Epidermal melanocyte (primary cell): ENCODE results near the gene CRTC1.

Experiments used
- DNase-seq: peaks from one replicate; pipeline ENCODE4 v3.0.0; 2011; ENCODE audit warnings: low spot score; ENCODE audit not compliant: insufficient read length

Gene CRTC1

DNA sequence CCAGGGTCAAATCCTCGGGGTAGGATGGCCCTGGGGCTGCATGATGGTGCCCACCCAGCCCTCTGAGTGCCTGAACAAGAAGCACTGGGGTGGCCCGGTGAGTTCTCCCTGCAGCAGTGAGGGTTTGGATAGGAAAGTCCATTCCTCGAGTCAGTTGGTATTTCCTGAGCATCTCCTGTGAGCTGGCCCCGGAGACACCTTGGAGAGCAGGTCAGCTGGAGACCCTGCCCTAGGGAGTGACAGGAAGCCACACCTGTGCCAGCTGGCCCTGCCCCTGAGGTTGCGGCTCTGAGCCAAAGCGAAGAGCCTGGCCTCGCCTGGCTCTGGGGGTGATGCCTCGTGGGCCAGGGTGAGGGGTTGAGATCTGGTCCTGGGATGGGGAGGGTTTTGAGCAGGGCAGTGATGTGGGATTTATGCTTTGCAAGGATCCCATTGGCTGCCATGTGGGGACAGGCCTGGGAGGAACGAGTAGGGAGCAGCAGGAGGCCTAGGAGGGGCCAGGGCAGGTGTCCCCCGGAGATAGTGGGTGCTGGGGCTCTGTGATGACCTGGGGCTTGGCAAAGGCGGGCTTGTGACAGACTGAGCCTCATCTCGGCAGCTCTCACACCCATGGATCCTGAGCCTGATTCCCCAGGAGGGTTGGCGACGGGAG, 16.0 kb downstream of the CRTC1 start:
- DNase-seq = peak; percentile 1

DNA sequence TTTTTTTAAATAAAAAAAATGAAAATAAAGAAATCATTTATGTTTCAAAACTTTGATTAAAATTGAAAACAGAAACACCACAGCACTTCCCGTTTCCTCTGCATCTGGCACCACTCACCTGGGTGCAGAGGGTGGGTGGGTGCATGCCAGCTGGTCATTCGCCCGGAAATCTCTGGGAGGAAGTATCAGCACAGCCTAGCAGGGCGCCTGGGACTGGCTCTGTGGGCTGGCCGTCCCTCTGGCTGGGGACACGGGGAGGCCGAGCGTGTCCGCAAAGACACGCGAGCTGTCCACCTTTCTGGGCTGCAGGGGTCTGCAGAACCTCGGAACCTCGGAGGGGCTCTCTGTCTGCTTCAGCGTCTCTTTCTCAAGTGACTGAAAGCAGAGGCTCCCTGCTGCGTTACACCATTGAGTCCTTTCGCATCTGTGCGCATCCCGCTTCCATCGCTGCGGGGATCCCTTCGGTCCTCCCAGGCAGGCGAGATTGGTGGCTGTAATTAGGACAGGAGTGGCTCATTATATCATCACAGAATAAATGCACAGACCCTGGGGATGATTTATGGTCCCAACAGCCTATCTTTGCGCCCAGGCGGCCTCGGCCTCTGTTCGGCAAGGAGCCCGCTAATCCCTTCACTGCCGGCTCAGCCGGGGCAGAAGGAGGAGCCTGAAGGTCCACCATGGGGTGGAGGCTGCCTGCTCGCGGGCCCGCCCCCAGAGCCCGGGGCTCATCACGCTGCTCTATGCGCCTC, 17.2 kb downstream of the CRTC1 start:
- peak; percentile 65 for DNase-seq

DNA sequence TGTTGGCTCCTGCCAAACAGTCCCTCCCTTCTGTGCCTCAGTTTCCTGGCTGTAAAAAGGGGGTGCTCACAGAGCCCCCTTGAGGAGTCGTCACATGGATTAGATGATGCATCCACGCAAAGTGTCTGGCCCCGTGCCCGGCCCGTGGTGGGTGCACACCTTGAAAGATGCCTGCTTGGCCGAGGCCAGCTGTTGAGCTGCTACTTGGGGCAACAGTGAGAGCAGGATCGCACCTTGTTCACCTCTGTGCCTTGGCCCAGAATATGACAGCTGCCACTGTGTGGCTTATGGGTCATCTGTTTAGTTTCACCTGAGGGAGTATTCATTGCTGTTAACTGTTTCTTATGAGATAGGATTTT, 17.7 kb downstream of the CRTC1 start:
- DNase-seq = no peak

DNA sequence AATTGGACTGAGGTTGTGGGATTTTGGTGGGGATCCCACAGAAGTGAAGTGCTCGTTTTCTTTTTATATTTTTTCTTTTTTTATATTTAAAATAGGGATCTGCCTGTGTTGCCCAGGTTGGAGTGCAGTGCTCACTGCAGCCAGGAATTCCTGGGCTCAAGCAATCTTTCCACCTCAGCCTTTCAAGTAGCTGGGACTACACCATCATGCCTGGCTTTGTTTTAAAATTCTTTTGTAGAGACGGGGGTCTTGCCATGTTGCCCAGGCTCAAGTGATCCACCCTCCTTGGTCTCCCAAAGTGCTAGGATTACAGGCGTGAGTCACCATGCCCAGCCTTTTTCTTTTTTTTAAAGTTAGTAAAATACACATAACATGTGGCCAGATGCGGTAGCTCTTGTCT, 20.6 kb downstream of the CRTC1 start:
- no peak for DNase-seq

DNA sequence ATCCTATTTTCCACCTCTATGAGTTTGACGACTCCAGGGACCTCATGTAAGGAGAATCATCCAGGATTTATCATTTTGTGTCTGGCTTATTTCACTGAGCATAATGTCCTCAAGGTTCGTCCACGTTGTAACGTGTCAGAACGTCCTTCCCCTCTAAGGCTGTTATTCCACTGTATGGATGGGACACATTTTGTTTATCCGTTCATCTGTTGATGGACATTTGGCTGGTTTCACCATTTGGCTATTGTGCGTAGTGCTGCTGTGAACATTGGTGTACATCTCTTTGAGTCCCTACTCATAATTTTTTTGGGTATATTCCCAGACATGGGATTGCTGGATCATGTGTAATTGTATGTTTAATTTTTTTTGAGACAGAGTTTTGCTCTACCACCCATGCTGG, 21.5 kb downstream of the CRTC1 start:
- DNase-seq = no peak

DNA sequence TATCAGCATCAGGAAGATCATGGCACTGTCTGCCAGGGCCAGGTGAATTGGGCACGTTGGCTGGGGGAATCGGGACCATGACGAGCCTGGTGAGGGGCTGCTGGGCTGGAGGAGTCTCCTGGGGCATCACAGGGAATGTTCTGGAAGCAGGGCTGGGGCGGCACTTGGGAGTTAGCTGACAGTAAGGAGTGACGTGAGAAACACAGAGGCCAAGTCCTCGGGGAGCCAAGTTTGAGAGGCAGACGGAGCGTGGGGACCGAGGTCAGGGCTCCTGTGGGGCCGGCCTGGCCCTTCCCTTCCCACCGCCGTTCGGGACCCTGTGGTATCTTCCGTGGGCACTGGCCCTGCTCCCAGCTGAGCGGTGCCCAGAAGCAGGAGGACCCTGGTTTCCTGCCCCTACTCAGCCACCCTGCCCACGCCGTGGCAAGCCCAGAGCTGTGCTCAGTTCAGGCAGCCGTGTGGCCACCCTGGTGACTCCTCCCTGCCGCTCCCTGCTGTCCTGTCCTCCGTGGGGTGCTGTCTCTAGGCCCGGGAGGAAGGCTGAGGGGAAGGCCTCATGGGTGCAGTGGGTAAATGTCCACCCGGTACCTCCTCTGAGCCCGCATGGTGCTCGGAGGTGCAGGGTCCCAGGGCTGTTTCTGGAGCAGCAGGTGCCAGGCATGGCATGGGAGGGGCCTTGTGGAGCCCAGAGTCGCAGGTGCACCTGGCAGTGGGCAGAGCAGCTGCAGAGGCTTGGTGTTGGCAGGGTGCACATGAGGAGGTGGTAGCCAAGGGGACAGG, 25.2 kb downstream of the CRTC1 start:
- no peak for DNase-seq

DNA sequence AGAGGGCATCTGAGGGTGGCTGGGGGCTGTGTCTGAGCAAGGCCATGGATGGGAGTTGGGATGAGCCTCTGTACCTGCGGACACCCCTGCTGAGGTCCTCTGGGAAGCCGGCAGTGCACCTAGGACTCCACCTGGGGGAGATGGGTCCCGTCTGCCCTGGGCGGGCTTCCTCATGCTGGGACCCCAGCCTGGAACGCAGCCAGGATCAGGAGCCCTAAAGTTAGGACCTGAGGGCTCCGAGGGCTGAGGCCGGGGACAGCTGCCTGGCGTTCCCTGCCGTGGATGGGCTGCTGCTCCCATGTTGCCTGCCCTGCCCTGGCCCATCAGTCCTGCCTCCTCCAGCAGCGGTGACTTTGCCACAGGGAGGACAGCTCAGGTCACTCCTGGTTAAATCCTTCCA, 26.1 kb downstream of the CRTC1 start:
- DNase-seq = no peak

DNA sequence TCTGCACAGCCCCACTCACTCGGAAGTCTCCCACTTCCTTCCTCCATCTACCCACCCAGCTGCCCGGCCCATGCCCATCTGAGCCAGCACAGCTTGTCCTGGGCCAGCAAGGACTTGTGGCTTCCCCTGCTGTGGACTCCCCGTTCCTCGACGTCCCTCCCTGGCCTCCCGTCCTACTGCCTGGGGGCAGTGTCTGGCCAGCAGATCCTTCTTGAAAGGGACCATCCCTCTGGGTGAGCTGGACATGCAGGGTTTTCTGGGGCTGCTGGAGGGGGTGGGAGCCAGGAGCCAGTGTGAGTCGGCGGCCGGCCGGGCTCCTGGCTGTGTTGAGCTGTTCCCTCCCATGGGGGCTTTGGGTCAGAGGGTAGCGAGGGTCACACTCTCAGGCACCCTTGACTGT, 26.7 kb downstream of the CRTC1 start:
- peak; percentile 2 for DNase-seq

DNA sequence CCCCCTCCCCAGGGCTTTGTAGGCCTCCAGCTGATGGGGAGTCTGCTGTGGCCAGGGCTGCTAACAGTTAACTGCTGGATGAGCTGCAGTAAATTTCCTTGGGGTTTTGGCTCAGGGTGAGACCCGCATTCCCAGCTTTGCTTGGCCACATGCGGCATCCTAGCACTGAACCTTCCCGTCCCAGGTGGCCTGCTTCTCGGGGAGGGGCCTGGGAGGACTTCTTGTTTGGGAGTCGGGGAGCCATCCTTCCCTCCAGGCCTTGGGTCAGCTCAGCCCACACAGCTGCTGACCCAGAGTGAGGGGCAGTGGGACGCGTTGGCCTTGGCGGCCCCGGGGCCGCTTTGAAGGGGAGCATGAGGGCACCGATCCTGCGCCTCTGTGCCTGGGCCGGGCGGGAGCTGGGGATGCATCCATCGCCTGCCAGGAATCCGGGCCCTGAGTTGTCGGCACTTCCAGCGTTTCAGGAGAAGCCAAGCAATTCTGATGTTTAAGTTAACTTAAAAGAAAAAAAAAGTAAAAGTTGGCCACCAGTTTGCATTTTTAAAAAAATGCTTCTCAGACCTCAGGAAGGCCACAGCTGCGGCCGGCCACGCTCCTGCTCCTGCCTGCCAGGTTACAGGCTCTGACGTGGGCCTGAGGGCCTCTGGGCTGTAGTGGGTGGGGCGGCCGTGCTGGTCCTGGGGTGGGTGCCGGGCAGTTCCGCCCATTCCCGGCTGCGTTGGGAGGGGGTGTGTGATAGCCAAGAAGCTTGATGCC, 27.7 kb downstream of the CRTC1 start:
- DNase-seq = peak; percentile 2

DNA sequence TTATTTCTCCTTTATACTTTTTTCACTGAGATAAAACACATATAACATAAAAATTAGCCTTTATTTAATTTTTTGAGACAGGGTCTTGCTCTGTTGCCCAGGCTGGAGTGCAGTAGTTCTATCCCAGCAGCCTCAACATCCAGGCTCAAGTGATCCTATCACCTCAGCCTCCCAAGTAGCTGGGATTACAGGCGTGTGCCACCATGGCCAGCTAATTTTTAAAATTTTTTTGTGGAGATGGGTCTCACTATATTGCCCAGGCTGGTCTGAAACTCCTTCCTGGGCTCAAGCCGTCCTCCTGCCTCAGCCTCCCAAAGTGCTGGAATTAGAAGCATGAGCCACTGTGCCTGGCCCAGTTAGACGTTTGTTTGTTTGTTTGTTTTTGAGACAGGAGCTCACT, 28.4 kb downstream of the CRTC1 start:
- no peak for DNase-seq

DNA sequence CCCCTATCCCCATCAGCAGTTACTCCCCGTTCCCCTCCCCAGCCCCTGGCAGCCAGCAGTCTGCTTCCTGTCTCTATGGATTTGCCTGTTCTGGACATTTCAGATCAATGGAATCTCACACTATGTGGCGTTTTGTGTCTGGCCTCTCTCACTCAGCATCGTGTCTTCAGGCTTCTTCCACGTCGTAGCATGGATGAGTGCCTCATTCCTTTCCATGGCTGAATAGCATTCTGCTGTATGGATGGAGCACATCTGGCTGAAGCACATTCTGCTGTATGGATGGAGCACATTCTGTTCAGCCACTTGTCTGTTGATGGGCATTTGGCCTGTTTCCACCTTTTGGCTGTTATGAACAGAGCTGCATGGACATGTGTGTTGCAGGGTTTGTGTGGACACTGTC, 29.5 kb downstream of the CRTC1 start:
- DNase-seq = peak; percentile 16

DNA sequence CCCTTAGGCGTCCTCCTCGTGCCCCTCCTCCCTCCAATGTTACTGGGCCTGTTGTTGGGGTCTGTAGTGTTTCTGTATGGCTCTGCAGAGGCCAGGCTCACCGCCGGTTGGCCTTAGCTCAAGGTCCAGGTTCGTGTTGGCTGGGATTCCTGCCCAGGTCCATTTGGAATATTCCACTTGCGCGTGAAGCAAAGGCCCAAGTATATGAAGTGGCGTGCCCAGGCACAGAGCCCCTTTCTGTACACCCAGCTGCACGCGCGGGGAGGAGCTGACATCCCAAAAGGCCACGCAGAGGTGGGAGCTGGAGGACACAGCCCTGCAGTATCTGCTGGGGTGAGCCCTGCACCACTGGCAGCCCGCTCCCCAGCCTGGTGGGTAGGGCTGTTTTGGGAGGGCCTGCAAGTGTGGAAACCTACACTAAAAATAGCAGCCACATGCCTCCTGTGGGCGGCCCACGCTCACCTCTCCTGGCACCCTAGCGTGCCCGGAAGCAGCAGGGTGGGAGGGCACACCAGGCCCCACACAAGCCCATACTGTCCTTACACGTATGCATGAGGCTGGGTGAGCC, 30.2 kb downstream of the CRTC1 start:
- no peak for DNase-seq

DNA sequence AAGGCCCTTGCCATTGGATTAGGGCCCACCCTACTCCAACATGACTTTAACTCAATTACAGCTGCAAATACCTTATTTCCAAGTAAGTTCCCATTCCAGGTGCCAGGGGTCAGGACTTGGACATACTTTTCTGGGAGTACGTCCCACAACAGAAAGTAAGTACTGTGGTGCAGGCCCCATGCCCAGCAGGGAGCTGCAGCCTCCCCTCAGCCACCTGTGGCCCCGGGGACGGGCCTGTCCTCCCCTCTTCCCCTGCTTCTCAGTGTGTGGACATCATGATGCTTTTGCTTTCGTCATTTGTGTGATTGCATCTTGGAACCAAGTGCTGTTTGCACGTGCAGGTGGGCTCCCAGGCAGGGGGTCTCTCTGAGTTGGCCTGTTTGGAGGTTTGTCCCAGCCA, 31.9 kb downstream of the CRTC1 start:
- DNase-seq = no peak

DNA sequence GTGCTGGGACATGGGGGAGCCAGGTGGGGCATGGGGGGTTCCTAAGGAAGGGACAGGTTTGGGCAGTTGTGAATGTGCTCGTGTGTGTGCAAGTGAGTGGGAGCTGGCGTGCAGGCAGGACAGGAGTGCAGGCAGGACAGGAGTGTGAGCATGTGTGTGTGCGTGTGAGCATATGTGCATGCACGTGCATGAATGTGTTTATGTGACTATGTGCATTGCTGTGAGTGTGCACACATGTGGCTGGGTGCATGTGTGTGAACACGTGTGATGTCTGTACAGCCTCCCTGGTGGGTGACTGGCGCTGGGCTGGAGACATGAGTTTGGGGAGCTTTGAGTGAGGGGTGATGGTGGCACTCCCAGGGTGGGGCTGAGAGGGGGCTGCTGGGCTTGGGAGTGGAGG, 33.4 kb downstream of the CRTC1 start:
- no peak for DNase-seq

DNA sequence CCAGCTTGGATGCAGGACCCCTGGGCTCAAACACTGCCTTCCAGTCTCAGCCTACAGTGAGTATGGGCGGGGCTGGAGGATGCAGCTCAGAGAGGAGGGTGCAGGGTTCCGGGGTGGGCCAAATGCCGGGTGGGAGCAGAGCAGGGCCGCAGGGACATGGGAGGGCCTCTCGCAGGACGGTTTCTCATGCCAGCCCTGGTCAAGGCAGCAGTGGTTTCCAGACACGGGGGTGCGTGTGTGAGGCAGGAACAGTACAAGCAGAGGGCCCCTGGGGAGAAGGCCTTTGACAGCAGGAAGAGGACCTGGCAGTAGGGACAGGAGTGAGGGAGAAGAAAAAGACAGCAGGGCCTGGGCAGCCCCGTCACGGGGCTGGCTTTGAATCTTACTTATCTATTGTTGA, 34.1 kb downstream of the CRTC1 start:
- DNase-seq = no peak

DNA sequence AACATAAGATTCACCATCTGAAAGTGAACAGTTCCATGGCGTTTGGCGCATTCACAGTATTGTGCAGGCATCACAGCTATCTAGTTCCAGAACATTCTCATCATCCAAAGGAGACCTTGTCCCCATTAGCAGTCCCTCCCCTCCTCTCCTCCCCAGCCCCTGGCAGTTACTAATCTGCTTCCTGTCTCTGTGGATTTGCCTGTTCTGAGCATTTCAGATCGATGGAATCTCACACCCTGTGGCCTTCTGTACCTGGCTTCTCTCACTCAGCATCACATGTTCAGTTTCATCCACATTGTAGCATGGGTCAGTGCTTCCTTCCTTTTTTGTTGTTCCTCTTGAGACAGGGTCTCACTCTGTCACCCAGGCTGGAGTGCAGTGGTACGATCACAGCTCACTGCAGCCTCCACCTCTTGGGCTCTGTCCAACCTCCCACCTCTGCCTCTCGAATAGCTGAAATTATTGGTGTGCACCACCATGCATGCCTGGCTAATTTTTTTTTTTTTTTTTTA, 34.6 kb downstream of the CRTC1 start:
- DNase-seq = no peak

DNA sequence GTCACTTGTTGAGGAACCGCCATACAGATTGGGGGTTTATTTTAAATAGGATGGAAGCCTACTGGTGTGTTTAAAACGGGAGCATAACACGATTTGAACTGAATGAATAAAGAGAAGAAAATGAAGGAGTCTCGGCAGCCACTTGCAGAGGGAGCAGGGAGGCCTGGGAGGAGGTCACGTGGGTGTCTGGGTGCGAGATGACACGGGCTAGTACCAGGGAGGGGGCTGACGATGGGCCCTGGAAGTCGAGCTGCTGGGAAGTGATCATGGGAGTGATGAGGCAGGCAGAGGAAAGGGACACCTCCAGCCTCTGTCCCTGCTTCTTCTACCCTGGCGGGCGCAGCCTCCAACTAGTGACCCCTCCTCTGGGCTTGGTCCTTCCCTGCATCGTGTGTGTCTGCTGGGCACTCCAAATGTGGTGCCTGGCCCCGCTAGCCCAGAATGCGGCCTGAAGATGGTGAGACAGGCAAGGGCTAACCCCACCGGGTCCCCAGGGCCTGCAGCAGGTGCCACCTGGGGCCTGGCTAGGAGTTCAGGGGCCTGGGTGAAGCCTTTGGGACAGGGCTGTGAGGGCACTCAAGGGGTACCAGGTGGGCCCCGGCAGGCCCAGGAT, 35.5 kb downstream of the CRTC1 start:
- DNase-seq = no peak

DNA sequence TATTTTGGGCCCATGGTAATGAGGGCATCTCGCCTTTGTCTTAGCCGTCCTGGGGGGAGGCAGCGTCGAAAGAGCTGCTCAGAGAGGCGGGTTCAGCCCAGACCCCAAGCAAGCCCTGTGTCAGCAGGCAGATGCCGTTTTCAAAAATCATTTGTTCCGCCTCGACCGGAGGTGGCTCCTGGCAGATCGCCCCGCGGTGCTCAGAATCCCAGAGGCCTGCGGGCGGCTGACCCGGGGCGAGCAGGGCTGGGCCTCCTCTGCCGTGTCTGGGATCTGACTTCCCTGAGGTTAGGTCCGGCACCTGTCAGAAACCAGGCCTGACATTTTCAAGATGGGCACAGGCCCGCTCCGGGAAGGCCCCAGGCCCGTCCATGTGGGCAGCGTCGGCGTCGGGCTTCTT, 36.1 kb downstream of the CRTC1 start:
- no peak for DNase-seq

DNA sequence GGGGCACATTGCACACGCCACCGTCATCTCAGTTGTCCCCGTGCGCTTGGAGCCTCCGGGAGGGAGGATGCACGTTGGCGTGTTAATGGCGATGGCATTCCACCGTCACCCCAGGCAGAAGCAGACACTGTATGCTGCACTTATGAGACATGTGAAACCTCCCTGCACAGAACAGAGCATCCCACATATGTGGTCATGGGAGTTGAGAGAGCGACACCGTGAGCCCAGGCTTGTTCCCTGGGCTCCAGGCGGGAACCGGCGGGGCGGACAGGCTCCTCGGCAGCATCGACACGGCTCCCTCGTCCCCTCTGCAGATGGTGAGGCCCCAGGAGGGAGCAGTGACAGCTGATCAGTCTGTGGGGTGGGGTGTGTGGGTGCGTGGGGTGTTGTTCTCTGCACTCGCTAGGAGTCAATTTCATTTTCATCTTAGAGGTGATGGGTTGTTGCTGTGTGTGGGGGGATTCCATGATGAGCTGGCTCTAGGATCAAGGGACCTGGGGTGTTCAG, 40.4 kb downstream of the CRTC1 start:
- no peak for DNase-seq

DNA sequence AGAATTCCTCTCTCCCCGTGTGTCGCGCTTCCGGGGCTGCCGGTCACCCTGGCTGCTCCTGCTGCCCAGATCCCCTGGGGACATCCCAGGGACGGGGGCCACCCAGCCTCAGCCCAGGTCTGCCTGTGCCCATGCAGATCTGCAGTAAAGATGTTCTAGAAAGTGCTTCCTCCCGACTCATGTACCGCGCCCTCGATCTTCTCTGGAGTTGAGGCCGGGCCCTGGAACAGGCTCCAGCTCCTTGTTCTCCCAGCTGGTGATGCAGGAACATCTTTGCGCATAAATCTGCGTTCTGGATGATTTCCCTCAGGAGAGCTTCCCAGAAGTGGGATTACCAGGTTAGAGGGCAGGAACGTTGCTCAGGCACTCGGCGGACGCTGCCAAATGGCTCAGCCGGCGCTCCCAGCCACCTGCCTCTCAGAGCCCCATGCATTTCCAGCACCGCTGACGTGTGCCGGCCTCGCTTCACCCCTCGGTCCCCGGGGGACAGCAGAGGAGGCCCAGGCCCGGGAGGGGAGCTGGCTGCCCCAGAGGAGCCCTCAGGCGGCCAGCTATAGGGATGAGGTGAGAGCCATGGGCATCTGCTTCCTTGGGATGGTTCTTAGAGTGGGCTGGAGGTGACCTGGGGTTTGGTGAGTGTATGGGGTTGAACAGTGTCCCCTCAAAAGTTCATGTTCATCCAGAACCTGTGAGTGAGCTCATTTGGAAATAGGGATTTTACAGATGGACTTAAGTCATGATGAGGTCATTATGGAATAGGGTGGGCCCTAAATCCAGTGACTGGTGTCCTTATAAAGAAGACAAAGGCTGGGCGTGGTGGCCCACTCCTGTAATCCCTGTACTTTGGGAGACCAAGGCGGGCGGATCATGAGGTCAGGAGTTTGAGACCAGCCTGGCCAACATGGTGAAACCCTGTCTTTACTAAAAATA, 42.6 kb downstream of the CRTC1 start:
- no peak for DNase-seq
